DND-41 (cell line): Measurements from ENCODE around the gene PNPLA2.

ENCODE experiments used
- ATAC-seq: fragments of 200-7000 bp; cut with Tn5 transposase; 3 replicates; pipeline ENCODE4 v1.9.1; 2021; ENCODE audit warnings: low read depth; ENCODE audit not compliant: insufficient read depth
- DNase-seq: peaks from one replicate; pipeline ENCODE4 v3.0.0-alpha.2; 2020
- H2AFZ ChIP-seq: 2 replicates; pipeline ENCODE4 v1.6.0; 2012; ENCODE audit warnings: low read depth, low read length
- H3K27ac ChIP-seq: 2 replicates; pipeline ENCODE4 v1.5.1; 2012; ENCODE audit warnings: low read length, inconsistent platforms
- H3K27me3 ChIP-seq: fragments of 200-600 bp; sonication (generic); 2 replicates; pipeline ENCODE4 v1.6.0; 2012; ENCODE audit warnings: low read length, mild to moderate bottlenecking, inconsistent platforms; ENCODE audit not compliant: insufficient read depth, poor library complexity
- H3K36me3 ChIP-seq: 2 replicates; pipeline ENCODE4 v1.5.1; 2012; ENCODE audit warnings: low read length, inconsistent platforms; ENCODE audit not compliant: insufficient read depth
- H3K4me1 ChIP-seq: 2 replicates; pipeline ENCODE4 v1.5.1; 2012; ENCODE audit warnings: mild to moderate bottlenecking, low read length; ENCODE audit not compliant: insufficient read depth
- H3K4me2 ChIP-seq: 2 replicates; pipeline ENCODE4 v1.6.0; 2012; ENCODE audit warnings: mild to moderate bottlenecking, moderate library complexity, low read length, inconsistent platforms; ENCODE audit not compliant: insufficient read depth
- H3K4me3 ChIP-seq, 2 experiments: fragments of 200-600 bp in 1 of 2; shearing (Covaris generic) in 1 of 2; 2 replicates each; pipeline ENCODE4 v1.5.1; 2012 to 2016; ENCODE audit warnings: inconsistent platforms in 2 of 2, low read length in 2 of 2, mild to moderate bottlenecking in 2 of 2, low read depth in 1 of 2, moderate library complexity in 1 of 2
- H3K79me2 ChIP-seq: 2 replicates; pipeline ENCODE4 v1.6.0; 2012; ENCODE audit warnings: low read length, inconsistent platforms; ENCODE audit not compliant: insufficient read depth
- H3K9ac ChIP-seq: 2 replicates; pipeline ENCODE4 v1.6.0; 2012; ENCODE audit warnings: low read depth, mild to moderate bottlenecking, inconsistent platforms, low read length, moderate library complexity
- H3K9me3 ChIP-seq: 2 replicates; pipeline ENCODE4 v1.5.1; 2012; ENCODE audit warnings: low read length, moderate library complexity, mild to moderate bottlenecking, inconsistent platforms; ENCODE audit not compliant: insufficient read depth, severe bottlenecking
- H4K20me1 ChIP-seq: 2 replicates; pipeline ENCODE4 v1.6.0; 2012; ENCODE audit warnings: low read length; ENCODE audit not compliant: insufficient read depth
- EZH2 ChIP-seq: IDR thresholded peaks from 3 replicates; pipeline ENCODE4 v1.6.1; 2012; ENCODE audit warnings: borderline replicate concordance, low read depth, mild to moderate bottlenecking, moderate library complexity, low read length, inconsistent platforms; ENCODE audit not compliant: severe bottlenecking
- TF ChIP-seq, protein P1 (sequence below): IDR thresholded peaks from 2 replicates; pipeline ENCODE4 v1.5.1; 2012; ENCODE audit warnings: borderline replicate concordance, low read length, moderate library complexity, mild to moderate bottlenecking; ENCODE audit not compliant: poor library complexity, severe bottlenecking; ENCODE audit errors: extremely low read depth

The PNPLA2 gene

DNA sequence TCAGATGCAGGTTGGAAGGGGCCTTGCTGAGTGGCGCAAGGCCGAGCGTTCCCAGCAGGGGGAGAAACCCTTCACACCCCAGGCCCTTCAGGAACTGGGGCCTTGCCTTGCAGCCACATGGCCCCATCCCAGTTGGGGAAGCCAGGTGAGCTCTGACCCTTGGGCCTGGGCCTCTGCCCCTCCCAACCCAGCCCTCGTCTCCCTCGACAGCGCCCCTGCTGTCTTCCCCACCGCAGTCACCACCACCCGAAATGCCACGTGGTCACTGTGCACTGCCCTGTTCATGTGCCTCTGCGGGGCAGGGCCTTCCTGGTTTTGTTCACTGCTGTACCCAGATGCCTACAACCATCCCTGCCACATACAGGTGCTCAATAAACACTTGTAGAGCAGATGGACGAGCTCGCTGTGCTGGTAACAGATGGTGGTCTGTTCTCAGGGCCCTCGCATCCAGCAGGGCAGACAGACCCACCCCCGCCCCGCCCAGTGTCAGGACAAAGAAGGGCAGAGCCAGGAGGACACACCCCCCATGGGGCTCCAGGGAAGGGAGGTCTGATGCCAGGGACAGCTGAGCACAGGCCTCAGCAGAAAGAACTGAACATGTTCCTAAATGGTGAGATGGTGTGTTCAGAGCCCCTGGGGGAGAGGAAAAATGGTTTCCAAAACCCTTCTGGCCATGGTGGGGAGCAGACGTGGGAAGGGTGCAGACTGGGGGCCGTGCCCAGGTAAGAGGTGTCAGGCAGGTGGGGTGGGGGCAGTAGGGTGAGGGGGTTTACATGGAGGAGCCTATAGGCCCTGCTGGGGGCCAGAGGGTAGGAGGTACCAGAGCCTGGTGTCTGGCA lies 19.9 kb downstream of the PNPLA2 start:
- ATAC-seq, result no peak
- H3K4me1 ChIP-seq, result peaks cover 30% of the 10 kb centered on the region

DNA sequence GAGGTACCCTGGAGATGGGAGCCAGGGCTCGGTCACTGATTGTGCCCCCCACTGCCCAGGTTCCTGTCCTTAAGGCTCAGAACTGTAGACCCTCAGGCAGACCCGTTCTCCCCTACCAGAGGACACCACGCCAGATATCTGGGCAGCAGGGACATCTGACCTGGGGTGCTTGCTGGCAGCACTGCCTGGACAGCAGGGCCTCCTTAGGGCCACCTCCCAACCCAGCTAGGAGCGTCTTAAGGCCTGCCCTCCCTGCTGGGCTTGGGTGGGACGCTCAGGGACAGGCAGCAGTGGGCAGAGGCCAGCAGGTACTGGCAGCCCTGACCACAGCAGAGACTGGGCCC lies 20.5 kb downstream of the PNPLA2 start:
- Histone ChIP-seq H4K20me1 (peaks cover 28% of the 10 kb centered on the region; the same call in 1 of the 2 replicates), H2AFZ (no peak overlapping the region), H3K4me1 (peaks cover 33% of the 10 kb centered on the region), H3K9ac (no peak overlapping the region), H3K27me3 (no peaks in the 10 kb centered on the region), H3K79me2 (peaks cover 21% of the 10 kb centered on the region), H3K9me3 (no peaks in the 10 kb centered on the region), H3K4me2 (no peak overlapping the region), H3K27ac (no peak overlapping the region), H3K36me3 (peaks cover 45% of the 10 kb centered on the region), H3K4me3 (no peak overlapping the region)
- ATAC-seq, result no peak
- no peak for DNase-seq
- no peak for TF ChIP-seq EZH2
- TF ChIP-seq, protein P1, sequence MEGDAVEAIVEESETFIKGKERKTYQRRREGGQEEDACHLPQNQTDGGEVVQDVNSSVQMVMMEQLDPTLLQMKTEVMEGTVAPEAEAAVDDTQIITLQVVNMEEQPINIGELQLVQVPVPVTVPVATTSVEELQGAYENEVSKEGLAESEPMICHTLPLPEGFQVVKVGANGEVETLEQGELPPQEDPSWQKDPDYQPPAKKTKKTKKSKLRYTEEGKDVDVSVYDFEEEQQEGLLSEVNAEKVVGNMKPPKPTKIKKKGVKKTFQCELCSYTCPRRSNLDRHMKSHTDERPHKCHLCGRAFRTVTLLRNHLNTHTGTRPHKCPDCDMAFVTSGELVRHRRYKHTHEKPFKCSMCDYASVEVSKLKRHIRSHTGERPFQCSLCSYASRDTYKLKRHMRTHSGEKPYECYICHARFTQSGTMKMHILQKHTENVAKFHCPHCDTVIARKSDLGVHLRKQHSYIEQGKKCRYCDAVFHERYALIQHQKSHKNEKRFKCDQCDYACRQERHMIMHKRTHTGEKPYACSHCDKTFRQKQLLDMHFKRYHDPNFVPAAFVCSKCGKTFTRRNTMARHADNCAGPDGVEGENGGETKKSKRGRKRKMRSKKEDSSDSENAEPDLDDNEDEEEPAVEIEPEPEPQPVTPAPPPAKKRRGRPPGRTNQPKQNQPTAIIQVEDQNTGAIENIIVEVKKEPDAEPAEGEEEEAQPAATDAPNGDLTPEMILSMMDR, result no peak

More for the DNA sequence above, 19.9 kb downstream of the PNPLA2 start:
- no peak for TF ChIP-seq EZH2
- TF ChIP-seq, protein P1, result no peak
- DNase-seq, result no peak
- Histone ChIP-seq H3K79me2 (peaks cover 21% of the 10 kb centered on the region), H3K27me3 (no peaks in the 10 kb centered on the region), H2AFZ (no peak overlapping the region), H3K9me3 (no peaks in the 10 kb centered on the region), H4K20me1 (peaks cover 26% of the 10 kb centered on the region; the same call in 1 of the 2 replicates), H3K27ac (no peak overlapping the region), H3K4me3 (no peak overlapping the region), H3K36me3 (peaks cover 45% of the 10 kb centered on the region), H3K9ac (no peak overlapping the region), H3K4me2 (no peak overlapping the region)

- Histone ChIP-seq H3K4me2 (peak overlapping the region; percentile 91; the same call in 1 of the 2 replicates), H3K4me3 (peak overlapping the region in 1 of 2 experiments; percentile 98; a peak in 1 of 4 replicates), H4K20me1 (peaks cover 28% of the 10 kb centered on the region; the same call in 1 of the 2 replicates), H3K36me3 (peaks cover 45% of the 10 kb centered on the region), H3K9me3 (no peaks in the 10 kb centered on the region), H3K27ac (no peak overlapping the region), H3K27me3 (no peaks in the 10 kb centered on the region), H3K79me2 (peaks cover 21% of the 10 kb centered on the region), H2AFZ (no peak overlapping the region), H3K9ac (peak overlapping the region; percentile 91; the same call in 1 of the 2 replicates), H3K4me1 (peaks cover 38% of the 10 kb centered on the region)
- no peak for ATAC-seq
- DNase-seq, result no peak
- TF ChIP-seq, protein P1, result peak; percentile 46
- no peak for TF ChIP-seq EZH2
These were observed 21.3 kb downstream of the PNPLA2 start for GRCh38 chr11:839875-840617.
